Neuronal stem cell (in vitro differentiated cells): Measurements from ENCODE around the gene WRAP53.

ENCODE experiments used
- DNase-seq: peaks from one replicate; pipeline ENCODE4 v3.0.0-alpha.2; 2013; ENCODE audit warnings: low spot score
- H2AFZ ChIP-seq: one replicate; pipeline ENCODE4 v1.6.1; 2013; ENCODE audit warnings: mild to moderate bottlenecking, low read length, inconsistent platforms
- H2AK5ac ChIP-seq: 2 replicates; pipeline ENCODE4 v1.6.1; 2013; ENCODE audit warnings: low read depth, mild to moderate bottlenecking, inconsistent platforms, low read length, moderate library complexity, mixed read lengths
- H2BK120ac ChIP-seq: 2 replicates; pipeline ENCODE4 v1.6.1; 2013; ENCODE audit warnings: low read depth, mild to moderate bottlenecking, inconsistent platforms, low read length, moderate library complexity, mixed read lengths
- H2BK12ac ChIP-seq: one replicate; pipeline ENCODE4 v1.6.1; 2013; ENCODE audit warnings: low read length, inconsistent platforms
- H2BK15ac ChIP-seq: 2 replicates; pipeline ENCODE4 v1.6.1; 2013; ENCODE audit warnings: mild to moderate bottlenecking, low read length, inconsistent platforms, mixed read lengths
- H2BK5ac ChIP-seq: one replicate; pipeline ENCODE4 v1.6.1; 2013; ENCODE audit warnings: inconsistent platforms, mild to moderate bottlenecking, low read length, moderate library complexity
- H3K14ac ChIP-seq: one replicate; pipeline ENCODE4 v1.6.1; 2013; ENCODE audit warnings: low read length, inconsistent platforms
- H3K18ac ChIP-seq: 2 replicates; pipeline ENCODE4 v1.6.1; 2013; ENCODE audit warnings: low read length, inconsistent platforms
- H3K23ac ChIP-seq: 2 replicates; pipeline ENCODE4 v1.6.1; 2013; ENCODE audit warnings: low read depth, mild to moderate bottlenecking, mixed read lengths, low read length, inconsistent platforms; ENCODE audit not compliant: poor library complexity
- H3K27ac ChIP-seq: replicated peaks from 3 replicates; pipeline ENCODE4 v1.5.1; 2013; ENCODE audit warnings: low read length, inconsistent platforms
- H3K27me3 ChIP-seq, 3 experiments: 2 replicates each; pipeline ENCODE4 v1.6.1; 2013; ENCODE audit warnings: low read length in 3 of 3, mild to moderate bottlenecking in 2 of 3, inconsistent platforms in 1 of 3, low read depth in 1 of 3, mixed read lengths in 1 of 3, moderate library complexity in 1 of 3; ENCODE audit not compliant: control insufficient read depth in 3 of 3, insufficient read depth in 3 of 3
- H3K36me3 ChIP-seq, 2 donors: replicated peaks in 1 of 2; 2 replicates each; pipeline ENCODE4 v1.6.1; 2013; ENCODE audit warnings: low read length in 2 of 2; ENCODE audit not compliant: control insufficient read depth in 2 of 2, insufficient read depth in 2 of 2
- H3K4ac ChIP-seq: 2 replicates; pipeline ENCODE4 v1.6.1; 2013; ENCODE audit warnings: inconsistent platforms, mild to moderate bottlenecking, low read length, moderate library complexity
- H3K4me1 ChIP-seq, 2 donors: 1 replicate in 1 of 2; 2 replicates in 1 of 2; pipeline ENCODE4 v1.6.1; 2013; ENCODE audit warnings: low read length in 2 of 2, low read depth in 1 of 2; ENCODE audit not compliant: control insufficient read depth in 2 of 2, insufficient read depth in 1 of 2
- H3K4me2 ChIP-seq: one replicate; pipeline ENCODE4 v1.6.1; 2013; ENCODE audit warnings: mild to moderate bottlenecking, low read length, inconsistent platforms; ENCODE audit not compliant: insufficient read depth, poor library complexity, severe bottlenecking
- H3K4me3 ChIP-seq, 2 donors: 2 replicates each; pipeline ENCODE4 v1.5.1; 2013; ENCODE audit warnings: low read length in 2 of 2, mild to moderate bottlenecking in 2 of 2, inconsistent platforms in 1 of 2, moderate library complexity in 1 of 2
- H3K79me1 ChIP-seq: one replicate; pipeline ENCODE4 v1.6.1; 2013; ENCODE audit warnings: low read depth, mild to moderate bottlenecking, inconsistent platforms, low read length, moderate library complexity
- H3K9ac ChIP-seq: one replicate; pipeline ENCODE4 v1.6.1; 2013; ENCODE audit warnings: mild to moderate bottlenecking, low read depth, low read length, inconsistent platforms; ENCODE audit not compliant: poor library complexity
- H3K9me3 ChIP-seq, 2 donors: replicated peaks in 1 of 2; 2 replicates each; pipeline versions ENCODE3 to v1.6.1; 2013; ENCODE audit warnings: low read length in 2 of 2, mild to moderate bottlenecking in 2 of 2, inconsistent platforms in 1 of 2, low read depth in 1 of 2, mixed read lengths in 1 of 2, moderate library complexity in 1 of 2; ENCODE audit not compliant: control insufficient read depth in 2 of 2, insufficient read depth in 1 of 2
- H4K8ac ChIP-seq: one replicate; pipeline ENCODE4 v1.6.1; 2013; ENCODE audit warnings: low read depth, mild to moderate bottlenecking, inconsistent platforms, low read length, moderate library complexity
- H4K91ac ChIP-seq: one replicate; pipeline ENCODE4 v1.6.1; 2013; ENCODE audit warnings: low read length, low read depth, mild to moderate bottlenecking, inconsistent platforms; ENCODE audit not compliant: poor library complexity
- WGBS, 2 donors: extraction: QIAGEN DNeasy Blood & Tissue Kit; methylation state at CpG; one replicate each; pipeline ENCODE4 v1.1.7; 2013; ENCODE audit warnings: missing lambda C conversion rate in 2 of 2, mixed read lengths in 1 of 2; ENCODE audit not compliant: insufficient read length in 2 of 2, insufficient replicate concordance in 1 of 2; ENCODE audit errors: extremely low coverage in 2 of 2; 5-methylcytosine and 5-hydroxymethylcytosine counted together

WRAP53 gene

GRCh38 chr17:7697828-7698588 is 9.7 kb downstream of the WRAP53 start:
- H3K9me3 ChIP-seq: no peaks in the 10 kb centered on the region
- H2AK5ac ChIP-seq: no peak overlapping the region
- H3K9ac ChIP-seq: no peak overlapping the region
- H2BK5ac ChIP-seq: no peak overlapping the region
- no peak overlapping the region for H2BK120ac ChIP-seq
- H3K4ac ChIP-seq: no peak overlapping the region
- peaks cover 29 to 66% of the 10 kb centered on the region in 2 donors for H3K36me3 ChIP-seq
- no CpG with 5 or more reads among the region's 4 CpGs for WGBS, 2 donors
- H3K27me3 ChIP-seq: no peaks in the 10 kb centered on the region
- H3K4me1 ChIP-seq: peaks cover 2 to 3% of the 10 kb centered on the region in 2 donors
- no peak overlapping the region for H3K23ac ChIP-seq
- H4K91ac ChIP-seq: no peak overlapping the region
- no peak overlapping the region for H4K8ac ChIP-seq
- H2BK12ac ChIP-seq: no peak overlapping the region
- no peak overlapping the region for H3K18ac ChIP-seq
- no peak overlapping the region for H3K27ac ChIP-seq
- peaks cover 3% of the 10 kb centered on the region for H3K79me1 ChIP-seq
- no peak overlapping the region for H3K14ac ChIP-seq
- no peak overlapping the region for H2AFZ ChIP-seq
- no peak overlapping the region for H3K4me3 ChIP-seq
- no peak for DNase-seq
- no peak overlapping the region for H3K4me2 ChIP-seq
- H2BK15ac ChIP-seq: no peak overlapping the region

GRCh38 chr17:7700510-7700909 is 12.2 kb downstream of the WRAP53 start:
- no peak overlapping the region for H3K4me2 ChIP-seq
- H3K23ac ChIP-seq: no peak overlapping the region
- DNase-seq: no peak
- H2AFZ ChIP-seq: no peak overlapping the region
- no peak overlapping the region for H3K4me3 ChIP-seq
- H2AK5ac ChIP-seq: no peak overlapping the region
- H3K27ac ChIP-seq: no peak overlapping the region
- H3K27me3 ChIP-seq: no peaks in the 10 kb centered on the region
- peaks cover 24 to 47% of the 10 kb centered on the region in 2 donors for H3K36me3 ChIP-seq
- no peak overlapping the region for H4K91ac ChIP-seq
- H2BK15ac ChIP-seq: no peak overlapping the region
- H2BK5ac ChIP-seq: no peak overlapping the region
- no peak overlapping the region for H2BK120ac ChIP-seq
- WGBS, 2 donors: no CpG with 5 or more reads among the region's 7 CpGs
- no peak overlapping the region for H3K14ac ChIP-seq
- H3K79me1 ChIP-seq: peaks cover 3% of the 10 kb centered on the region
- H3K9me3 ChIP-seq: no peaks in the 10 kb centered on the region
- no peak overlapping the region for H4K8ac ChIP-seq
- no peak overlapping the region for H3K18ac ChIP-seq
- no peak overlapping the region for H3K4ac ChIP-seq
- peaks cover 16 to 19% of the 10 kb centered on the region in 2 donors for H3K4me1 ChIP-seq
- H3K9ac ChIP-seq: no peak overlapping the region
- H2BK12ac ChIP-seq: no peak overlapping the region

GRCh38 chr17:7701681-7702080 is 13.4 kb downstream of the WRAP53 start:
- Histone ChIP-seq H3K4ac (no peak overlapping the region), H3K18ac (no peak overlapping the region), H2AK5ac (no peak overlapping the region), H2AFZ (no peak overlapping the region), H2BK15ac (no peak overlapping the region), H3K9ac (no peak overlapping the region), H3K27me3 (no peaks in the 10 kb centered on the region), H3K4me3 (no peak overlapping the region), H3K14ac (no peak overlapping the region), H3K27ac (no peak overlapping the region), H3K23ac (no peak overlapping the region), H3K79me1 (peaks cover 5% of the 10 kb centered on the region), H3K9me3 (no peaks in the 10 kb centered on the region), H3K4me1 (peaks cover 21 to 29% of the 10 kb centered on the region in 2 donors), H2BK12ac (no peak overlapping the region), H3K4me2 (peak overlapping the region; percentile 2), H3K36me3 (peaks cover 16 to 39% of the 10 kb centered on the region in 2 donors), H2BK5ac (no peak overlapping the region), H4K91ac (no peak overlapping the region), H2BK120ac (no peak overlapping the region), H4K8ac (no peak overlapping the region)
- WGBS, 2 donors: no CpG with 5 or more reads among the region's 14 CpGs
- DNase-seq: no peak

- Histone ChIP-seq H3K9me3 (no peaks in the 10 kb centered on the region), H2AFZ (no peak overlapping the region), H3K4me1 (peaks cover 28 to 37% of the 10 kb centered on the region in 2 donors), H2BK12ac (peak overlapping the region; percentile 93), H3K4me3 (no peak overlapping the region), H3K27ac (peak overlapping the region; percentile 28), H4K8ac (no peak overlapping the region), H4K91ac (no peak overlapping the region), H2BK120ac (no peak overlapping the region), H3K27me3 (no peaks in the 10 kb centered on the region), H3K4ac (peak overlapping the region; percentile 37), H2AK5ac (peak overlapping the region; percentile 20), H3K18ac (peak overlapping the region; percentile 81), H3K36me3 (peaks cover 16 to 34% of the 10 kb centered on the region in 2 donors), H2BK5ac (peak overlapping the region; percentile 45), H3K79me1 (peaks cover 10% of the 10 kb centered on the region), H2BK15ac (no peak overlapping the region), H3K23ac (peak overlapping the region; percentile 65), H3K4me2 (no peak overlapping the region), H3K9ac (no peak overlapping the region), H3K14ac (no peak overlapping the region)
- no CpG with 5 or more reads among the region's 13 CpGs for WGBS, 2 donors
- no peak for DNase-seq
Observed at GRCh38 chr17:7702776-7703175, 14.5 kb downstream of the WRAP53 start.
